GM13977 (cell line): ENCODE measurements around the gene FRAS1.

Experiments
- DNase-seq: peaks from one replicate; pipeline ENCODE4 v3.0.0; 2012; ENCODE audit warnings: low spot score
- CTCF ChIP-seq: IDR thresholded peaks from 2 replicates; pipeline ENCODE4 v1.5.1; 2012; ENCODE audit warnings: mild to moderate bottlenecking, control low read depth; ENCODE audit not compliant: insufficient read depth; ENCODE audit errors: extremely low read depth, missing control alignments
- in situ Hi-C: fragments of 300-500 bp; cut with MboI; formaldehyde crosslinking; loops from one replicate; pipeline ENCODE4 v1.12.0; 2022; ENCODE audit warnings: low sequenced_read_pairs, low pct_unique_long_range_greater_than_20kb, mixed read lengths, inconsistent platforms; ENCODE audit not compliant: unreplicated experiment

The FRAS1 gene

GRCh38 chr4:78591404-78591803 is 534.3 kb downstream of the FRAS1 start:
- DNase-seq = no peak
- in situ Hi-C loops = no loop called here
- TF ChIP-seq CTCF = no peak

GRCh38 chr4:78592088-78592783 is 535.1 kb downstream of the FRAS1 start:
- DNase-seq = peak; percentile 13
- TF ChIP-seq CTCF = peak; percentile 29
- in situ Hi-C loops = no loop called here
